HG03520 (cell line): Measurements from ENCODE around the gene FGF11.

Source experiments
- ATAC-seq: cut with Tn5 transposase; IDR thresholded peaks from one replicate; pipeline ENCODE4 v1.9.1; 2021; ENCODE audit warnings: mild to moderate bottlenecking, moderate library complexity; ENCODE audit not compliant: unreplicated experiment

The FGF11 gene

GRCh38 chr17:7439462-7440112 is at the start of gene FGF11:
FGF11 (plus strand) TSS chr17:7439512; CDS start chr17:7439621, 109 bp downstream.
- ATAC-seq = no peak

GRCh38 chr17:7389924-7390910 is 49.1 kb upstream of the FGF11 start:
- ATAC-seq = no peak

GRCh38 chr17:7391307-7391706 is 48.0 kb upstream of the FGF11 start:
- no peak for ATAC-seq

GRCh38 chr17:7392696-7393612 is 46.4 kb upstream of the FGF11 start:
- no peak for ATAC-seq

- peak; percentile 38 for ATAC-seq
Measured at GRCh38 chr17:7393613-7394451, 45.5 kb upstream of the FGF11 start.

GRCh38 chr17:7394452-7395191 is 44.7 kb upstream of the FGF11 start, which contains the start of gene PLSCR3:
PLSCR3 (minus strand) TSS chr17:7394525; CDS start chr17:7394110, 415 bp downstream.
- ATAC-seq = peak; percentile 66

GRCh38 chr17:7396147-7396546 is 43.2 kb upstream of the FGF11 start:
- ATAC-seq = no peak

- no peak for ATAC-seq
Measured at GRCh38 chr17:7398612-7399011, 40.7 kb upstream of the FGF11 start.

GRCh38 chr17:7403043-7403726 is 36.1 kb upstream of the FGF11 start:
- no peak for ATAC-seq

- ATAC-seq = no peak
Measured at GRCh38 chr17:7403727-7403976, 35.7 kb upstream of the FGF11 start.

- ATAC-seq = peak; percentile 87
Measured at GRCh38 chr17:7403977-7404736, 35.2 kb upstream of the FGF11 start, which contains the start of gene TMEM256. TMEM256 (minus strand) TSS chr17:7404097; CDS start chr17:7404084, 13 bp downstream.

- ATAC-seq = no peak
Measured at GRCh38 chr17:7404737-7405349, 34.5 kb upstream of the FGF11 start.

GRCh38 chr17:7405350-7406234 is 33.7 kb upstream of the FGF11 start:
- no peak for ATAC-seq

- no peak for ATAC-seq
Measured at GRCh38 chr17:7406235-7406825, 33.0 kb upstream of the FGF11 start.

- ATAC-seq = no peak
Measured at GRCh38 chr17:7407082-7407481, 32.2 kb upstream of the FGF11 start.
